GM23338 (cell line): ENCODE data around the gene RHOT1.

Source experiments
- CREB1 ChIP-seq: fragments of 250-450 bp; sonication (Bioruptor Pico); IDR thresholded peaks from 2 replicates; pipeline ENCODE4 v1.5.0; 2020; ENCODE audit warnings: low read depth, mild to moderate bottlenecking, moderate library complexity
- EZH2 ChIP-seq: fragments of 200-600 bp; sonication (generic); IDR thresholded peaks from one replicate; pipeline ENCODE4 v1.8.0; 2017; ENCODE audit warnings: antibody characterized with exemption, mild to moderate bottlenecking, low read depth; ENCODE audit not compliant: unreplicated experiment
- EZH2phosphoT487 ChIP-seq: fragments of 200-600 bp; sonication (generic); IDR thresholded peaks from one replicate; pipeline ENCODE4 v1.8.1; 2018; ENCODE audit warnings: antibody characterized with exemption; ENCODE audit not compliant: unreplicated experiment
- JUNB ChIP-seq: IDR thresholded peaks from one replicate; pipeline ENCODE4 v1.6.1; 2016; ENCODE audit warnings: antibody characterized with exemption; ENCODE audit not compliant: unreplicated experiment
- POLR2AphosphoS5 ChIP-seq: IDR thresholded peaks from 2 replicates; pipeline ENCODE4 v1.6.1; 2016; ENCODE audit warnings: antibody characterized with exemption, low read depth
- ZNF114 ChIP-seq: fragments of 250-450 bp; sonication (Bioruptor Pico); IDR thresholded peaks from 2 replicates; pipeline ENCODE4 v1.5.0; 2020; ENCODE audit warnings: mild to moderate bottlenecking, moderate library complexity
- ZNF331 ChIP-seq: fragments of 250-450 bp; sonication (Bioruptor Pico); IDR thresholded peaks from 2 replicates; pipeline ENCODE4 v1.5.0; 2020; ENCODE audit warnings: low read depth, mild to moderate bottlenecking, moderate library complexity
- TF ChIP-seq, protein P1 (sequence below), 2 experiments: fragments of 200-600 bp in 1 of 2; sonication (generic) in 1 of 2; conservative IDR thresholded peaks; 2 replicates each; pipeline versions ENCODE4 v1.5.1 to v1.6.1; 2016 to 2017; ENCODE audit warnings: antibody characterized with exemption in 2 of 2, low read depth in 2 of 2, mild to moderate bottlenecking in 2 of 2, moderate library complexity in 1 of 2
- TF ChIP-seq, protein P2 (sequence below): IDR thresholded peaks from one replicate; pipeline ENCODE4 v1.6.1; 2018; ENCODE audit warnings: antibody characterized with exemption; ENCODE audit not compliant: unreplicated experiment
- TF ChIP-seq, protein P3 (sequence below): IDR thresholded peaks from 2 replicates; pipeline ENCODE4 v1.6.1; 2016; ENCODE audit warnings: antibody characterized with exemption

DNA sequence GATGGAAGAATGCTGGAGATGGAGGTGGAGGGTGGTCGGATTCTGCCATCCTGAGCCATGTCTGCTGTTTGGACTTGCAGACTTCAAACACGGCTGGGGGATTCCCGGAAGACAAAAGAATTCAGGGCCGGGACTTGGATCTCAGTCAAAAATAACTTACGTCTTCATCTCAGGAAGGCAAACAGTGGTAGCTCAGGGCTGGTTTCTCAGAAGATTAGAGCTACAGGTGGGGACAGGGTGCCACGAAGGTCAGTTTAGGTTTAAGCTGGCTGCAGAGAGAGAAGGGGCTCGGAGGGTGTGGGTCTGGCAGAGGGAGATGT is 119.1 kb downstream of the RHOT1 start:
- TF ChIP-seq, protein P1, sequence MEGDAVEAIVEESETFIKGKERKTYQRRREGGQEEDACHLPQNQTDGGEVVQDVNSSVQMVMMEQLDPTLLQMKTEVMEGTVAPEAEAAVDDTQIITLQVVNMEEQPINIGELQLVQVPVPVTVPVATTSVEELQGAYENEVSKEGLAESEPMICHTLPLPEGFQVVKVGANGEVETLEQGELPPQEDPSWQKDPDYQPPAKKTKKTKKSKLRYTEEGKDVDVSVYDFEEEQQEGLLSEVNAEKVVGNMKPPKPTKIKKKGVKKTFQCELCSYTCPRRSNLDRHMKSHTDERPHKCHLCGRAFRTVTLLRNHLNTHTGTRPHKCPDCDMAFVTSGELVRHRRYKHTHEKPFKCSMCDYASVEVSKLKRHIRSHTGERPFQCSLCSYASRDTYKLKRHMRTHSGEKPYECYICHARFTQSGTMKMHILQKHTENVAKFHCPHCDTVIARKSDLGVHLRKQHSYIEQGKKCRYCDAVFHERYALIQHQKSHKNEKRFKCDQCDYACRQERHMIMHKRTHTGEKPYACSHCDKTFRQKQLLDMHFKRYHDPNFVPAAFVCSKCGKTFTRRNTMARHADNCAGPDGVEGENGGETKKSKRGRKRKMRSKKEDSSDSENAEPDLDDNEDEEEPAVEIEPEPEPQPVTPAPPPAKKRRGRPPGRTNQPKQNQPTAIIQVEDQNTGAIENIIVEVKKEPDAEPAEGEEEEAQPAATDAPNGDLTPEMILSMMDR (conservative IDR thresholded peaks at IDR 0.05; ENCODE audit: low read depth in 2 of 2), result no peak
- TF ChIP-seq POLR2AphosphoS5, result no peak
- TF ChIP-seq, protein P2, sequence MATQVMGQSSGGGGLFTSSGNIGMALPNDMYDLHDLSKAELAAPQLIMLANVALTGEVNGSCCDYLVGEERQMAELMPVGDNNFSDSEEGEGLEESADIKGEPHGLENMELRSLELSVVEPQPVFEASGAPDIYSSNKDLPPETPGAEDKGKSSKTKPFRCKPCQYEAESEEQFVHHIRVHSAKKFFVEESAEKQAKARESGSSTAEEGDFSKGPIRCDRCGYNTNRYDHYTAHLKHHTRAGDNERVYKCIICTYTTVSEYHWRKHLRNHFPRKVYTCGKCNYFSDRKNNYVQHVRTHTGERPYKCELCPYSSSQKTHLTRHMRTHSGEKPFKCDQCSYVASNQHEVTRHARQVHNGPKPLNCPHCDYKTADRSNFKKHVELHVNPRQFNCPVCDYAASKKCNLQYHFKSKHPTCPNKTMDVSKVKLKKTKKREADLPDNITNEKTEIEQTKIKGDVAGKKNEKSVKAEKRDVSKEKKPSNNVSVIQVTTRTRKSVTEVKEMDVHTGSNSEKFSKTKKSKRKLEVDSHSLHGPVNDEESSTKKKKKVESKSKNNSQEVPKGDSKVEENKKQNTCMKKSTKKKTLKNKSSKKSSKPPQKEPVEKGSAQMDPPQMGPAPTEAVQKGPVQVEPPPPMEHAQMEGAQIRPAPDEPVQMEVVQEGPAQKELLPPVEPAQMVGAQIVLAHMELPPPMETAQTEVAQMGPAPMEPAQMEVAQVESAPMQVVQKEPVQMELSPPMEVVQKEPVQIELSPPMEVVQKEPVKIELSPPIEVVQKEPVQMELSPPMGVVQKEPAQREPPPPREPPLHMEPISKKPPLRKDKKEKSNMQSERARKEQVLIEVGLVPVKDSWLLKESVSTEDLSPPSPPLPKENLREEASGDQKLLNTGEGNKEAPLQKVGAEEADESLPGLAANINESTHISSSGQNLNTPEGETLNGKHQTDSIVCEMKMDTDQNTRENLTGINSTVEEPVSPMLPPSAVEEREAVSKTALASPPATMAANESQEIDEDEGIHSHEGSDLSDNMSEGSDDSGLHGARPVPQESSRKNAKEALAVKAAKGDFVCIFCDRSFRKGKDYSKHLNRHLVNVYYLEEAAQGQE, result no peak
- TF ChIP-seq EZH2phosphoT487, result no peak
- no peak for TF ChIP-seq EZH2
- no peak for TF ChIP-seq ZNF114
- TF ChIP-seq CREB1 (CRISPR knock-in tag), result no peak
- TF ChIP-seq, protein P3, sequence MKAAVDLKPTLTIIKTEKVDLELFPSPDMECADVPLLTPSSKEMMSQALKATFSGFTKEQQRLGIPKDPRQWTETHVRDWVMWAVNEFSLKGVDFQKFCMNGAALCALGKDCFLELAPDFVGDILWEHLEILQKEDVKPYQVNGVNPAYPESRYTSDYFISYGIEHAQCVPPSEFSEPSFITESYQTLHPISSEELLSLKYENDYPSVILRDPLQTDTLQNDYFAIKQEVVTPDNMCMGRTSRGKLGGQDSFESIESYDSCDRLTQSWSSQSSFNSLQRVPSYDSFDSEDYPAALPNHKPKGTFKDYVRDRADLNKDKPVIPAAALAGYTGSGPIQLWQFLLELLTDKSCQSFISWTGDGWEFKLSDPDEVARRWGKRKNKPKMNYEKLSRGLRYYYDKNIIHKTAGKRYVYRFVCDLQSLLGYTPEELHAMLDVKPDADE, result no peak
- no peak for TF ChIP-seq JUNB
- no peak for TF ChIP-seq ZNF331 (CRISPR knock-in tag)
